ENCODE data around the gene GAS6. TPM values are rescaled to one million over a fixed set of nuclear protein-coding genes. Genes with fewer than 3 reads are reported as not detected.
"Not testable (repeated sequence)": the region's sequence is repeated elsewhere in the genome, so short reads cannot be mapped to it uniquely, and the experiment has no call there.

Gene GAS6
- total RNA-seq, 3 donors from 2014 or later = 101 to 168 (median 113) TPM

DNA sequence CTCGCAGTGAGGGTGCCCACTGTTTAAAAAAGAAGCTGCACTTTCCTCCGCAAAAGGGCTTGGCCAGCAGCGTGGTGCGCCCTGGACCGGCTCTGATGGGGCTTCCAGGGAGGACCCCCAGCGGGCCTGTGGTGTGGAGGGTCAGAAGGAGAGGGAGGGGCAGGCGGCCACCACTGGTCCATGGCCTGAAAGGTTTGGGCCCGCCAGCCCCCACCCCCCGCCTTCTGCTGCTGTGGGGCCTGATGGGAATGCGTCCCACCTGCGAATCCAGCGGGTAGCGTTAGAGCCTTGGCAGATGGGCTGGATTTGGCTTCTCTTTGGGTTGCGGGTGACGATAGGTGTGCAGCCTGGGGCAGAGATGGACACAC is 70.2 kb downstream of the GAS6 start:
- intact Hi-C loops (cut with DNase I, micrococcal nuclease) = no loop called here

DNA sequence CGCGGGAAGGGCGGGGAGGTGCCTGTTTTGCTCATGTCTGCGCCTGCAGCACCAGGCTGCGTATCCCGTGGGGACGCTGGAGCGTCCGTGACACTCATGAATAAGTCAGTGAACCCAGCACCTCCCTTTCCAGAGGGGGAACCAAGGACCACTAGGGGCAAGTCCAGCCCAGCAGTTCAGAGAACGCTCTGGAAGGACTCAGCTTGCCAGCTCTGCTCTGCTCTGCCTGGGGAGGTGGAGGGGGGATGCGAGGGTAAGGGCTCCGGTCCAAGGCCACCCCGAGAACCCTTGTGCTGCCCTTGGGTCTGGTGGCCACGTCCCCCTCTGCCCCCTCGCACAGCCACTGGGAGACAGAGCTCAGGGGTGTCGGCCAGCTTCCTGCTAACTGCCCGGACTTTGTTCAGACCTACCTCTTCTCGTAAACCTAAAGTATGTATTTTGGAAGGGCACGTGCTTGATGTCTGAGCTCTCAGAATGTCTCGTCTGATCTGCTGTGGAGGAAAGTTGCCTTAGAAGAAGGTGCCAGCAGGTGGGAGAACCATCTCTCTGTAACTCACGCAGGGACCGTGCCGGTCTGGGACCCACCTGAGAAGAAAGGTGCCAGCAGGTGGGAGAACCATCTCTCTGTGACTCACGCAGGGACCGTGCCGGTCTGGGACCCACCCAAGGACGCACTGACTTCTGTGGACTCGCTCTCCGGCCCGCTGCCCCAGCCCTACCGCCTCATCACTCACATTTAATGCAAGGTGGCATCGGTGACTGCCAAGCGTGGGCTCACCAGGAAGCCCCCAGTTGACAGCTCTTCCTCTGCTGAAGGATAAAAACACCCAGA is 70.8 kb downstream of the GAS6 start:
- Histone ChIP-seq H3K4me1 (ENCODE audit: low read depth) (peaks cover 6% of the 10 kb centered on the region), H3K36me3 (ENCODE audit: low read depth) (no peaks in the 10 kb centered on the region), H3K9me3 (no peaks in the 10 kb centered on the region), H3K4me3 (no peak overlapping the region)
- DNase-seq (peak in 1 of 3 donors; percentile 32), ATAC-seq (peak; percentile 83)
- intact Hi-C loops (cut with DNase I, micrococcal nuclease) = no loop called here
- TF ChIP-seq CTCF (IDR thresholded peaks at IDR 0.05) = no peak

More for the DNA sequence above, 70.2 kb downstream of the GAS6 start:
- Histone ChIP-seq H3K9me3 (no peaks in the 10 kb centered on the region), H3K4me3 (no peak overlapping the region), H3K4me1 (ENCODE audit: low read depth) (peaks cover 6% of the 10 kb centered on the region), H3K36me3 (ENCODE audit: low read depth) (no peaks in the 10 kb centered on the region)
- ATAC-seq (no peak), DNase-seq (no peak)
- TF ChIP-seq CTCF (IDR thresholded peaks at IDR 0.05) = no peak

DNA sequence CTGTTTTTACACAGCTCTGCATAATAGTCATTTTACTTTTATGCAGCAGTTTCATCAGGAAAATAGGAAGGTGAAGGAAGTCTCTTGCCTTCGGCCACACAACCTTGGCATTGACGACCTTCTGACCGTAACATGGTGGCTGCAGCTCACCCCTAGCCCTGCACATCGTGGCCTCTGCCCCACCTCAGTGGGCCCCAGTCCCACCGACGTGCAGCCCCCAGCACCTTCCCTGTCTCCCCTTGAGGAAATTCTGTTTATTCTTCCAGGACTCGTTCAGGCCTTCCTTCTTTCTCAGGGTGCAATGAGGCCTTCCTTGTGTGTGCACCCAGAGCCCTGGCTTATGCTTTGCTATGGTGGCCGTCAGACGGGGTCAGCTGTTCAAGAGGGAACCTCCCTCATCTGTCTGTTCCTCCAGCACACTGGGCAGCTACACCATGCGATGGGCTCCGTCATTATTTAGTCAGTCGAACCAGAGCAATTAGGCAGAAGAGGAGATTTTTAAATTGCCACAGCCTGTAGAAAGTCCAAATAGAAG is 71.6 kb downstream of the GAS6 start:
- TF ChIP-seq CTCF (IDR thresholded peaks at IDR 0.05) = no peak
- Histone ChIP-seq H3K4me1 (ENCODE audit: low read depth) (peaks cover 6% of the 10 kb centered on the region), H3K4me3 (no peak overlapping the region), H3K9me3 (no peaks in the 10 kb centered on the region), H3K36me3 (ENCODE audit: low read depth) (no peaks in the 10 kb centered on the region)
- DNase-seq (no peak), ATAC-seq (no peak)
- intact Hi-C loops (cut with DNase I, micrococcal nuclease) = no loop called here

GRCh38 chr13:113791761-113792160 is 72.1 kb downstream of the GAS6 start:
- TF ChIP-seq CTCF (IDR thresholded peaks at IDR 0.05) = no peak
- intact Hi-C loops (cut with DNase I, micrococcal nuclease) = no loop called here
- DNase-seq (no peak), ATAC-seq (no peak)
- Histone ChIP-seq H3K36me3 (ENCODE audit: low read depth) (no peaks in the 10 kb centered on the region), H3K9me3 (no peaks in the 10 kb centered on the region), H3K4me1 (ENCODE audit: low read depth) (peaks cover 6% of the 10 kb centered on the region), H3K4me3 (no peak overlapping the region)

DNA sequence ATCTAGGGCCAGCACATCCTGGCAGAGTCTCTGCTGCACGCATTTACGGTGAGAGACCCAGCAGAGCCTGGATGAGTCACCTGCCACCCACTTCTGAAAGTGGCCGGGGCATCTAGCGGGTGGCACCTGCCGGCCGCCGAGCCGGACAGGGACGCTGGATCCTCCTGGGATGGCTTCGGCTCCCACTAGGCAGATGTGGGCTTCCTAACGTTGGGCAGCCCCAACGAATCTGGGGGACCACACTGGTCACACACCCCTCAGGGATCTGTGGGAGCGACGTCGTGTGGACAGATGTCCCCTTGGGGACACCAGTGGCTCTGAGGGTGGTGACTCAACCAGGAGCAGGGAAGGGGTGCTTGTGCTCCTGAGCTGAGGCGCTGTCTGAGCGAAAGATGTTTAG is 72.7 kb downstream of the GAS6 start:
- intact Hi-C loops (cut with DNase I, micrococcal nuclease) = no loop called here
- Histone ChIP-seq H3K36me3 (ENCODE audit: low read depth) (no peaks in the 10 kb centered on the region), H3K4me3 (no peak overlapping the region), H3K9me3 (no peaks in the 10 kb centered on the region), H3K4me1 (ENCODE audit: low read depth) (peaks cover 6% of the 10 kb centered on the region)
- no peak for ATAC-seq
- TF ChIP-seq CTCF (IDR thresholded peaks at IDR 0.05) = no peak
- no peak for DNase-seq

DNA sequence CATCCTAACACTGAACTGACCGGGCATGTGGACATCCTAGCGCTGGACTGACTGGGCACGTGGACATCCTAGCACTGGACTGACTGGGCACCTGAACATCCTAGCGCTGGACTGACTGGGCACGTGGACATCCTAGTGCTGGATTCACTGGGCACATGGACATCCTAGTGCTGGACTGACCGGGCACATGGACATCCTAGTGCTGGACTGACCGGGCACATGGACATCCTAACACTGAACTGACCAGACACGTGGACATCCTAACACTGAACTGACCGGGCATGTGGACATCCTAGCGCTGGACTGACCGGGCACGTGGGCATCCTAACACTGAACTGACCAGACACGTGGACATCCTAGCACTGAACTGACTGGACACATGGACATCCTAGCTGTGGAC is 73.9 kb downstream of the GAS6 start:
- intact Hi-C loops (cut with DNase I, micrococcal nuclease); DNase-seq; ATAC-seq: not testable (repeated sequence)

More for the DNA sequence above, 73.9 kb downstream of the GAS6 start:
- H3K4me3 ChIP-seq; H3K4me1 ChIP-seq (ENCODE audit: low read depth); H3K36me3 ChIP-seq (ENCODE audit: low read depth); H3K9me3 ChIP-seq: not testable (repeated sequence)
